Stimulated activated CD8-positive, alpha-beta memory T cell treated with anti-CD3 and anti-CD28 coated beads, Interleukin-2, amount 100 ng/mL, for 48 hours (primary cell): Measurements from ENCODE around the gene HEXD.
A peak's percentile ranks its signal among the peaks of the same experiment; 100 is the strongest.
"Not testable (repeated sequence)": the region's sequence is repeated elsewhere in the genome, so short reads cannot be mapped to it uniquely, and the experiment has no call there.

ENCODE experiments used
- DNase-seq, 2 donors: peaks; one replicate each; pipeline ENCODE4 v3.0.0-alpha.2; 2020; ENCODE audit warnings: low read depth in 2 of 2

The HEXD gene

DNA sequence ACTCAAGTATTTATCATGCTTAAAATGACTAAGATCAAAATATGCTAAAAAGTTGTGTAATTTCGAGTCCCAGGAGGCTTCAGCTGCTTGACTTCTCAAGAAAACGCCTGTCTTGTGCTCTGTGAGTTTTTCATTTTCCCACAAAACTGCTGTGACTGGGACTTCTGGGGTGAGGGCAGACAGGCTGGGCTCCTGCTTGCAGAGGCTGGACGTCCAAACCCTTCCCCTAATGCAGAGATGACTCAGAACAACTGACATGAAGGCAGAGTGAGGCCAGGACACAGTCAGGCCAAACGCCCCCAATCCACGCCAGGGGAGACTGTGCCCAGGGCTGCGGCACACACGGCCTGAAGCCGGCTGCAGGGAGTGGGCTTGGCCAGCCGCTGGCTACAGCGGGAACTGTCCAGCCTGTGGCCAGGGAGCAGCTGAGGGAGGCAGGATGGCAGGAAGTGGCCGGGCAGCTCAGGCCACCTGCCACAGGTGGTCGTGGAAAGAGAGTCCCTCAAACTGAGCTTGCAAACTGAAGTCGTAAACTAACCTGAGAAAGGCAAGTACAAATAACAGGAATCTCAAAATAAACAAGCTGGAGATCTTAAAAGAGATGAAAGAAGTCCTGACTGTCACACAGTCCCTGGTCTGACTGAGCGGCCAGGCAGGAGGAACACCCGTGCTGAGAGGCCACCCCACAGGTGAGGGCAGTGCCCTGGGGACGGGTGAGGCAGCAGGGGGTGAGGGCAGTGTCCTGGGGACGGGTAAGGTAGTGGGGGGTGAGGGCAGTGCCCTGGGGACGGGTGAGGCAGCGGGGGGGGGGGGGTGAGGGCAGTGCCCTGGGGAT is 21.3 kb upstream of the HEXD start:
- DNase-seq: no peak

DNA sequence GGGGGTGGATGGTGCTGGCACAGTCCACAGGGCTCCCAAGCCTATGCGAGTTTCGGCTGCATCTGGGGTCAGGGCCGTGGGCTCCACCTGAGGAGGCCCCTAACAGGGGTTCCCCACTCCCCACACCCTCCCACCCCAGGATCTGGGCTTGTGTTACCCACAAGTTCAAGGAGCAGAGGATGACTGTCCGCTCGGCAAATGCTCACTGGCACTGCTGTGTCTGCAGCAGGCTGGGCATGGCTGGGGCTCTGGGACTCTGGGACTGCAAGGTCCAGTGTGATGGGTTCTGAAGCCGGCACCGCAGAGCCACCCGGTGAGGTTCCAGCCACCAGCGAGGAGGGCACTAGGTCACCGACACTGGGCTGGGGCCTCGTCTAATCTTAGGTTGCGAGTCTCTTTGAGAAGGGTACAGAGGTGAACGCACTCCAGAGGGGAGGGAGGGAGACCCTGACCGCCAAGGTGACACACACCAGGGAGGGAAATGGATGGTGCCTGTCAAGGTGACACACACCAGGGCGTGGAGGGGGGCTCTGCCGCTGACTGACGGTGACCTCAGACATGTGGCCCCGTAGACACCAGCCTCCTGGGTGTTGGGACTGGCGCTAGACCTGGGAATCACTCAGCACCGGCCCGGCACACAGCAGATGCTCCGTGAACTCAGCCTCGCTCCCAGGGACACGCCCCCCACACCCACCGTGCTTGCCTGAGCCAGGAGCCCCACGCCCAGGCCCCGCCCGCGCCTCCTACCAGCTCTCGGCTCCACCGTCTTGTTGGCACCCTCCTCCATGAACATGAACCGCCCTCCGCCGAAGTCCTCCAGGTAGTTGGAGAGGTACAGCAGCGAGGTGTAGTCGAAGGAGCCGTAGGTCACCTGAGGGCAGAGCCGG is 20.5 kb upstream of the HEXD start:
- no peak for DNase-seq

DNA sequence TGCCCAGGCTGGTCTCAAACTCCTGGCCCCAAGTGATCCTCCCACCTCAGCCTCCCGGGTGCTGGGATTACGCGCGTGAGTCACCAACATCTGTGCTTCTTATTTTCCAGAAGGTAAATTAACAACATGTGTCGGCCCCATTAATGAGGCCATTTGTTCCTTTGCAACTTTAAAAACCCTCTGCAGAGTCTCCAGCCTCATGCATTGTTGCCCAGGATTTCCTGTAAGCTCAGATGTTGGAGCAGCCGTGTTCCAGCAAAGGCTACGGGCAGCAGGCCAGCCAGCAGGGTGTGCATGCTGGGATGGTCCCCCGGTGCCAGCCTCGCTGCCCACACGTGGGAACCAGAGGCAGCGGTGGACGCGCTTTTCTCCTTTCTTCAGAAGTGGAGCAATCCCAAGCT is 19.1 kb upstream of the HEXD start:
- no peak for DNase-seq

DNA sequence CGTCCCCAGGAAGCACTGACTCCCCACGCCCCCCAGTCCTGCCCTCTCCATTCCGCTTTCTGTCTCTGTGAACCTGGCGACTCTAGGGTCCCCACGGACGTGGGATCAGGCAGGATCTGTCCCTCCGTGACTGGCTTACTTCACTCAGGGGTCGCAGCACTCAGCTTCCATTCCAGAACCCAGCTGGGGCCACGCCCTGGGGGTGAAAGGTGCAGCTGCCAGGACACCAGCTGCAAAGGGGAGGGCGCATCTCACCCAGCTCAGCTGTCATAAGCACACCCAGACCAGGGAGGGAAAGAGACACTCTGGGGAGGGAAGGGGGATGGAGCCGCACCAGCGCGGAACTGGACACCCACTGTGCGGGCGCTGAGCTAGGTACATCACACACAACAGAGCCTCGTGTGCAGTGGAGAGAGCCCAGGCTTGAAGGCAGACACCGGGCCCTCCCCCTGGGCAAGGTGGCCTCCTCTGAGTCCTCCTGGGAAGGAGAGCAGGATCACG is 18.5 kb upstream of the HEXD start:
- DNase-seq: no peak

DNA sequence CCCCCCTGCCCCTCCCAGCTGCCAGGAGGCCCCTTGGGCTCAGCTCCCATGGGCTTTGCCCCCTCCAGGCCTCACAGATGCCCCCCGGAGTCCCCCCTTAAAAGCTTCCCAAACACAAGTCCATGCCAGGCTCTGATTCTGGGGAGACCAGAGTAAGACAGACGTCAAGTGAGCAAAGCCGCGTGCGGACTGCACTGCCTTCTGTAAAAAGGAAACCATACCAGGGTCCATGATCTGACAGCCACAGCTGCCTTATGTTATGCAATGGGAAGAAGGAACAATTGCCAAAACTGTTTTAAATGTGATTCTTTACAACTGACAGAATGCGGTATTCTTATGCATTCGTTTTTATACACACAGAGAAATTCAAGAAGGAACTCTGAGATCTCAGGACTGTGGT is 17.9 kb upstream of the HEXD start:
- no peak for DNase-seq

DNA sequence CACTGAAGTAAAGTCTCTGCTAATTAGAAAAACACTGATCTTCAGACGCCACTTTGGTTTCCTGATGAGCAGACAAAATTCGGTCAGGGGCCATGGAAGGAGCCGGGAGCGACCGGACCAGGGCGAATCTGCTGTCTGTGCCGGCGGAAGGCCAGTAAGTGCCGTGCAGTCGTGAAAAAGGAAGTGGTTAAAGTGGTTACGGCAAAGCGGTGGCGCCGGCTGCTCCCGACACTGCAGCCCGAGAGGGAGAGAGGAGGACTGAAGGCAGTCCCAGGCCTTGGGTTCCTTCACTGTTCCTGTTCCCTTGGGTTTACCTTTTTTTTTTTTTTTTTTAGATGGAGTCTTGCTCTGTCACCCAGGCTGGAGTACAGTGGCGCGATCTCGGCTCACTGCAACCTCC is 17.3 kb upstream of the HEXD start:
- DNase-seq: peak; percentile 36

DNA sequence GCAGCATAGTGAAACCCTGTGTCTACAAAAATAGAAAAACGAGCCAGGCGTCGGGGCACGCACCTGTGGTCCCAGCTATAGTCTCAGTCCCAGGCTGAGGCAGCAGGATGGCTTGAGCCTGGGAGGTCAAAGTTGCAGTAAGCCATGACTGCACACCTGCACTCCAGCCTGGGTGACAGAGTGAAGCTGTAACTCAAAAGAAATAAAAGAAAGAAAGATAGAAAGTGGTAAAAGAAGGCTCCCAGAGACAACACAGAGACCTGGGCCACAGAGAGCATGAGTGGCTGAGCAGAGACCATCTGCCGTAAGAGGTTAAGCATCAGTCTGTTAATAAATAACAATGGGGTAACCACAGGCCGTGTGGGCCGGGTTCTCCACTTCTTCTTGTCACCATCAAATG is 15.3 kb upstream of the HEXD start:
- DNase-seq: no peak

DNA sequence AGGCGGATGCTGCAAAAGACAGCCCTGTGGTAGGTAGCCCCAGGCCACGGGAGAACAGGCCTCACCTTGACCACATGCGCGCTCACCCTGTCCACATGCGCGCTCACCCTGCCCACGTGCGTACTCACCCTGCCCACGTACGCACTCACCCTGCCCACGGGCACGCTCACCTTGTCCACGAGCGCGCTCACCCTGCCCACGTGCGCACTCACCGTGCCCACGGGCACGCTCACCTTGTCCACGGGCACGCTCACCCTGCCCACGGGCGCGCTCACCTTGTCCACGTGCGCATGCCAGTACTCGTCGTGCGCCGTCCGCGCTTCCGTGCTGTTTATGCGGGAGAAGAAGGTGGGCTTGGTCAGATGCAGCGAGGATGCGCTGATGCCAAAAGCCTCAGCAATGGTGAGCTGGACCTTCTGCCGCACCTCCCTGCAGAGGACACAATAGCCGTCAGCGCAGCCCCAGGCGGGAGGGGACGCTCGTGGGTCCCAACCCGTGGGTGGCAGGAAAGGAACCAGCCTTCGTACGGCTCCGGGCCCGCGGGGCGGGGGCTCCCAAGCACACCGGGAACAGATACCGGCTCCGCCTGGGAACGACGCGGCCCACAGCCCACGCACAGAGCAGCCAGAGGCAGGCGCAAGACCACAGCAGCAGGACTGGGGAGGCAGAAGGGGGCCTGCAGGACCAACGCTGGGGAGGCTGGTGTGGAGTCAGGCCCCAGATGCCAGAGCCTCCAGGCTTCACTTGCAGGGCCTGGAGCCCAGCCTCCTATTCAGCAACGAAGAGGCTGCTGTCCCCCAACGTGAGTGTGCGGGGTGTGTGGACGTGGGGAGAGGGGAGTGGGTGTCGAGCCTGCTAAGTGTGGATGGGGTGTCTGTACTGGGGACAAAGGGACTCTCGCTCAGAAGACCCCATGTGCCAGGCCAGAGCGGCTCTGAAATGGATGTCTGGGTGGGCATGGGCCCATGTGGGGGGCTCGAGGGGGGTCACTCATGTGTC is 14.2 kb upstream of the HEXD start:
- DNase-seq: no peak

DNA sequence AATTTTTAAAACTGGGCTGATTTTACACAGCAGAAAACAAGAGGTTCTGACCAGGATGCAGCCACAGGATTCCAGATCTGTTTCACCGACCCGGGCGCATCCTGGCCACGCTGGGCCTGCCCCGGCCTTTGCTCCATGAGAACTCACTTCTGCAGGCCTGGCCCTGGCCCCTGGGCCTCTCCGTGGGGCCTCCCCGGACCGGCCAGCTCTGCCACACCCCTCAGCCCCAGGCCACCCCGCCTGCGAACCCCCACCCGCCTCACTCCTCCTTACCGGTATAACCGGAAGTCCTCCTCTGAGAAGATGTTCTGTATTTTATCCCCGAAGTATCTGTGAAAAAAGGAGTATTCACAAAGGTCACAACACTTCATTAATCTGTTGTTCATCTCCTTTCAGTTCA is 13.1 kb upstream of the HEXD start:
- DNase-seq: no peak

DNA sequence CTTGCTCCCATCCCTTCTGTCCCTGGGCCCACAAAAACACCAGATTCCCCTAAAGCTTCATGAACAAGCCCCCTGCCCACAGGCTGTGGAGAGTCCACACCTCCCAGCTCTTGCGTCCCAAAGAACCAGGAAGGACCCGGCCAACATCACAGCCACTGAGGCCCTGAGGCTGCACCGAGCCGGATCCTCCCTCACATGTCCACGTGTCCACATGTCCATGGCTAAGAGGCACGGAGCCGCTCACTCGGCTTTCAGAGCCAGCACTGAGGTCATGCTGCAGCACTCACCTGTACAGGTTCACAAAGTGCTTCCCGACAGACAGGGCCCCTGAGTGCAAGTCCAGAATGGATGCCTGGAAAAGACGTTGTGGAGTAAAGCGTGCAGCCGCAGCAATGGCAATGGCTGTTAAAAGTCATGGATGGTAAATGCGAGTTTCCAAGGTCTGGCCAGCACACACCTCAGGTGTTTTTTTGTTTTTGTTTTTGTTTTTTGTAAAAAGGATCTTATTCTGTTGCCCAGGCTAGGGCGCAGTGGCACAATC is 11.9 kb upstream of the HEXD start:
- DNase-seq: no peak

DNA sequence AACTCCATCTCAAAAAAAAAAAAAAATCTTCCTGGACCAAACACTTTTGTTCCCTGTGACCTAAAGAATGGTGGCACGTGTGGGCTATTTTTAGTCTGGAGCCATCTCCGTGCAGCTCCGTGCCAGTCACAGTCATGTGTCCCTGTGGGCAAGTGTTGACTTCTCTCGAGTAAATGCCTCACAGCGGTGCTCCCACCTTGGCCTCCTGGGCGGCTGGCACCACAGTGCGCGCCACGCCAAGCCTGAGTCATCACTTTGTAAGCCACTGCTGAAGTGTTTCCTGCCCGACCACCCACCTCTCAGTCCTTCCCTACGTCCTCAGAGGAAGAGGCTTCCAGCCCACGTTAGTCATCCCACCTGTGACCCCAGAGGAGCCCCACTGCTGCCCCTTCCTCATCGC is 10.9 kb upstream of the HEXD start:
- no peak for DNase-seq

DNA sequence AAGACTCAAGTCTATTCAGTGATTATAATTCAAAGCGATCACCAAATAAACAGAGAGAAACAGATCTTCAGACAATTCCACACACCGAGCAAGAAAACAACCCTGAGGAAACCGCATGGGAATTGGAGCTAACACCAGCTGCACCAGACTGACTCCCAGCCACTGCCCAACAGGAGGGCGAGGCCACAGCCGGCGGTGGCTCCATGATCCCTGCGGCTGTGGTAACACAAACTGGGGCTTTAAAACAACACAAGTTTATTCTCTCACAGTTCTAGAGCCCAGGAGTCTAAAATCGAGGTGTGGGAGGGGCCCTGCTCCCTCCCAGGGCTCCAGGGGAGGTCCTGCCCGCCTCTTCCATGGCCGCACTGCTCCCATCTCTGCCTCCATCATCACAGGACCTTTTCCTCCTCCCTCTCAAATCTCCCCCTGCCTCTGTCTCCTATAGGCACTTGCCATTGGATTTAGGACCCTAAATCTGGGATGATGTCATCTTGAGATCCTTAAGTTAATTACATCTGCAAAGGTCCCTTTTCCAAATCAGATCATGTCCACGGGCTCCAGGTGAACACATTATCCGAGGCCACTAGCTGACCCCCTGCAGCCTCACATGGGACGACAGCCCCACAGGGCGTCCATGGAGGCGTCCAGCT is 9.7 kb upstream of the HEXD start:
- DNase-seq: no peak

DNA sequence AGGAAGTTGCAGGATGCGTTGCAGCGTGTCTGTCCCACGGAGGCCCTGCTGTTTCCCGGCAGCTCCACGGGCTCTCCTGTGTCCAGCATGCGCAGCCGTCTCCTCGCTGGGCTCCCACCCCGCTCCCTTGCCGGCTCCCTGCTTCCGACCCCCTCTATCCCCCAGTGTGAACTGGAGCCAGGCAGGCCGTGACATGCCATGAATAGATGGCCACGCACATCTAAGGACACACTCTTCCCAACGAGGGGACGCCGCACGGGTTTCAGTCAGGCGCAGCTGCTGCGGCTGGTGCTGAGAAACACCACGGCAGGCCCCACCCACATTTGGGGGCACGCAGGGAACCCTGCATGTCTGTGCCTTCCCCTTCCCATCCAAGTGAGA is 9.2 kb upstream of the HEXD start:
- no peak for DNase-seq

DNA sequence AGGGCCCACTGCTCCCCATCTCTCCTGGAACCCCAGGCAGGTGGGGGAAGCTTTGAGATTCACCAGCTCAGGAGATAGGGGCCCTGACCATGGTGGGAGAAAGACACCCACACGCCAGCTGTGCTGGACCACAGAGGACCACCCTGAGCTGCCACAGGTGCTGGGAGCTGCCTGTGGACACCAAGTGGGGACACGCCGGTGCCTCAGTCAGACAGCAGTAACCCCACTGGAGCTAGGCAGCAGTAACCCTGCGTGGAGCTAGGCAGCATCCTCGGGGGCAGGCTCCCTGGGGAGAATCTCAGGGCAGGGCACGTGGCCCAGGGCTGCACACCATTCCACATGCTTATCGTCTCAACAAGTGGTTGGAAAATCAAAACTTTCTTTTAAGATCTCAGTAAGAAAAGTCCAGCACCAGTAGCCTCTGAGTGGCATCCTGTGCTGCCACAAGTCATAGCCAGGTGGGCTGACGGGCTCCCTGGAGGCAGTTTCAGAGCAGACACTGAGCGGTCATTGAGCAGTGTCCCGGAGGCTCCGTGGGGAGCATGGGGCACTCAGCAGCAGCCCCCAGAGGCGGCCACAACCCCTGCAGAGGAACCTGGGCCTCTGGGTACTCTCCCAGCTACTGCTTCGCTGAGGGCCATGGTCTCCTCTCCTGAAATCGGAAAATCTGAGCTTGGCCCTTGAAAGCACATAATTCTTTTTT is 8.0 kb upstream of the HEXD start:
- no peak for DNase-seq

DNA sequence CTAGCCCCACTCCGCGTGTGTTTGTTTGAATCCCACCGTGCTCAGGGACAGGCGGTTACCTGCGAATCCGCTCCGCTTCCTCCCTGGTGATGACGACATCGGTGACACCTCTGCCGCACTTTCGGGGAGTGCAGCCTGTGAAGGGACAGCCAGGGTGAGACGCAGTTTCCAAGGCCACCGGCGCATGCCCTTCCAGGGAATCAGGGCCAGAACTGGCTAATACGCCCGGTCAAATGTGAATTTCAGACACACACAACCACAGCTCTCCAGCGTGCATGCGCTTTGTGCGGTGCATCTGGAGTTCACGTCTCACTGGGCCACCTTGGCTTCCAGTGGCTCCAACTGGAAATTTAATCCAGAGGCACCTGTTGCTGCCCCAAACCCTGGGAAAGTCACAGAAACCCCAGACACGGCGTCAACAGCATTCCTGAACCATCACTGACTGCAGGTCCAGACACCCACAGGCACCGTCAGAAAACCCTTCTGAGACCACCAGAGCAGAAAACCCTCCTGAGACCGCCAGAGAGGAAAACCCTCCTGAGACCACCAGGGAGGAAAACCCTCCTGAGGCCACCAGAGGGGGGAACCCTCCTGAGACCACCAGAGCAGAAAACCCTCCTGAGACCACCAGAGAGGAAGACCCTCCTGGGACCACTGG is 6.6 kb upstream of the HEXD start:
- no peak for DNase-seq

DNA sequence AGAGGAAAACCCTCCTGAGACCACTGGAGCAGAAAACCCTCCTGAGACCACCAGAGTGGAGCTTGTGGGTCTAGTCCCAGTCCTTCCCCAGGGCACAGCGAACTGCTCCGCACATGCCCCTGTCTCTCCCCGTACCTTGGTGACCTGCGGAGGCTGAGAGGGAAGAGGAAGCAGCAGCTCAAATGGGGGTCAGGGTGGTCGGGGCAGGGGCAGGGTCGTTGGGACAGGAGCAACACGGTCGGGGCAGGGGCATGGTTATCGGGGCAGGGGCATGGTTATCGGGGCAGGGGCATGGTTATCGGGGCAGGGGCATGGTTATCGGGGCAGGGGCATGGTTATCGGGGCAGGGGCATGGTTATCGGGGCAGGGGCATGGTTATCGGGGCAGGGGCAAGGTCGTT is 6.1 kb upstream of the HEXD start:
- not testable (repeated sequence) for DNase-seq

DNA sequence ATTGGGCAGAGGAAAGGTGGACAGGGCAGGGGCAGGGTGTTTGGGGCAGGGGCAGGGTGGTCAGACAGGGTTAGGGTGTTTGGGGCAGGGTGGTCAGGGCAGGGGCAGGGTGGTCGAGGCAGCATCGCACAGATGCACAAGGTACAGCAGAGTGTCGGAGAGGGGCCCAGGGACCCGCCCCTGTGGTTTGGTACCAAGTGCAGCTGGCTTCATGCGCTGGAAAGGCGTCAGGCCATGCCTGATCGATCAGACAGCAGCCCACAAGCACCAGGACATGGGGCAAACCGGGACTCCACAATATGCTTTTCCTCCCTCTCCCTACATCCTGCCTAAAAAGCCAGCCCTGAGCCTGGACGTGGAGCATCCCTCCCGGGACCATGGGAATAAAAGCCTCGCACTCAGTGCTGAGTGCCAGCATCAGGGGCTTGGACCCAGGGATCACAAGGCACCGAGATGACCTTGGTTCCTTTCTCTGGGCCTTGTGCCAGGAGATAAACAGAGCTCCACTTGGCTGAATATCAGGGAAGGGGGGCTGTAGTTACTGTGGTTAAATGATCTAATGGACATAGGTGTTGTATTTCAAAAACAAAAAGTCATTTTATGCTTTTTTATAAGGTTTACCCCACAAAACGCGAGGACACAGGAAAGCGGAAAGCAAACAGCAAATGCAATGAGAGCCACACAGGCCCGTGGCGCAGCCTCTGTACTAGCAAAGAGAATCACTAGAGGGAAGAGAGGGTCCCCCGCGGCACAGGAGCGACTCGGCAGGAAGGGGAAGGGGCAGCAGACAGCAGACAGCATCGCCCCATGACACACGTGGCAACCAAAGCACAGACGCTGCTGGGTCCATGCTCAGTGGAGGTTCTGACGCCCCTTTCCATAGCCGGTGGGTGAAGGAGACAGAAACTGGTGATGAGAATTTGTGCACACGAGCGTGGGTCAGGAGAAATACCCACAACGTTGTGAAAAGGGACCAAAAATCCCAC is 5.3 kb upstream of the HEXD start:
- DNase-seq: no peak

DNA sequence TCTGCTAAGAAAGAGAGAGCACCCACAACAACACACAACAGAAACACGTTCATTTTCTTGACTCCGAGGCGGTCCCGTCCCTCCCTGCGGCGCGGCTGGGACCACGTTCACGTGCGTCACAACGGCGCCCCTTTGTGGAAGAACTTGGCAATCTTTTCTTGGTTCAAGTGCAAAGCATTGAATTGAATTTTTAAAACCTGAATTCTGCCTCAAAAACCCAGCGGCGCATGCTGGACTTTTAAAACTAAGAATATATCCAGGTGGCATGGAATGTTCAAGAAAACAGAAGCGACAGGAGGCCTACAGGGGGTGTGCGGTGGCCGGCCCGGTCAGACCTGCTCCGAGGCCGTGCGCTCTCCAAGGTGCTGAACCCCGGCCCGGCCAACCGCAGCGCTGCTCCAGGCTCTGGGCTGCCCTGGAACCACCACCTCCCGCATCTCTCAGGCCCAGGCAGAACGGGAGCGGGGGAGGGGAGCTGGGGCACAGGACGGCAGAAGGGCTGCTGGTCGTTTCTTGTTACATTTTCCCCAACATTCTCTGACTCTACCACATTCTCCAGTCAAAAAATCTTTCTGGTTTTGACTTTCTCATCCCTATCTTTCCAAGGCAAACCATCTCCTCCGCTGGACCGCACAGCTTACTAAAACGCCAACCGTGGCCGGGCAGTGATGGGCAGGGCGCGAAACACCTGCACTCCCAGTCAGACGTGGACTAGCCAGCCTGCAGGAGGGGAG is 3.4 kb upstream of the HEXD start:
- DNase-seq: peak; percentile 52 to 69
